Tibial artery (tissue), 4 donors: ENCODE data around the gene DCLK2.

ENCODE experiments used
- DNase-seq, 2 donors: peaks; one replicate each; pipeline ENCODE4 v3.0.0-alpha.2; 2019
- H3K27ac ChIP-seq, 2 donors: fragments of 200-600 bp; sonication (generic) in 1 of 2; 1 replicate in 1 of 2; 2 replicates in 1 of 2; pipeline ENCODE4 v1.5.1; 2018 to 2019; ENCODE audit warnings: mild to moderate bottlenecking in 1 of 2
- H3K27me3 ChIP-seq, 2 donors: fragments of 200-600 bp; sonication (generic) in 1 of 2; one replicate each; pipeline versions ENCODE4 v1.5.1 to v1.6.0; 2016 to 2019
- H3K36me3 ChIP-seq, 3 donors: fragments of 200-600 bp; sonication (generic) in 2 of 3; one replicate each; pipeline ENCODE4 v1.5.1; 2016 to 2019; ENCODE audit warnings: mild to moderate bottlenecking in 2 of 3
- H3K4me1 ChIP-seq, 4 donors: fragments of 200-600 bp; sonication (generic) in 2 of 4; 1 replicate in 3 of 4; 2 replicates in 1 of 4; pipeline ENCODE4 v1.5.1; 2016 to 2019
- H3K4me3 ChIP-seq, 2 donors: fragments of 200-600 bp; sonication (generic) in 1 of 2; 1 replicate in 1 of 2; 2 replicates in 1 of 2; pipeline ENCODE4 v1.5.1; 2018 to 2019; ENCODE audit warnings: mild to moderate bottlenecking in 2 of 2
- H3K9me3 ChIP-seq, 3 donors: fragments of 200-600 bp; sonication (generic) in 1 of 3; one replicate each; pipeline ENCODE4 v1.5.1; 2016 to 2019
- intact Hi-C: fragments of 100-400 bp; cut with DNase I; formaldehyde crosslinking; loops from one replicate; pipeline ENCODE4 v1.15.0; 2023; ENCODE audit warnings: low total_unique reads
- TF ChIP-seq, protein P1 (sequence below), 2 experiments: fragments of 200-600 bp in 1 of 2; fragments of 450-650 bp in 1 of 2; IDR thresholded peaks; one replicate each; pipeline ENCODE4 v1.5.1; 2017 to 2019; ENCODE audit warnings: antibody characterized with exemption in 2 of 2, mild to moderate bottlenecking in 1 of 2, moderate library complexity in 1 of 2

Gene DCLK2

GRCh38 chr4:150139297-150139865 lies 61.1 kb downstream of the DCLK2 start:
- no peaks in the 10 kb centered on the region for H3K27me3 ChIP-seq
- no peaks in the 10 kb centered on the region for H3K9me3 ChIP-seq
- H3K36me3 ChIP-seq = no peaks in the 10 kb centered on the region
- TF ChIP-seq, protein P1, sequence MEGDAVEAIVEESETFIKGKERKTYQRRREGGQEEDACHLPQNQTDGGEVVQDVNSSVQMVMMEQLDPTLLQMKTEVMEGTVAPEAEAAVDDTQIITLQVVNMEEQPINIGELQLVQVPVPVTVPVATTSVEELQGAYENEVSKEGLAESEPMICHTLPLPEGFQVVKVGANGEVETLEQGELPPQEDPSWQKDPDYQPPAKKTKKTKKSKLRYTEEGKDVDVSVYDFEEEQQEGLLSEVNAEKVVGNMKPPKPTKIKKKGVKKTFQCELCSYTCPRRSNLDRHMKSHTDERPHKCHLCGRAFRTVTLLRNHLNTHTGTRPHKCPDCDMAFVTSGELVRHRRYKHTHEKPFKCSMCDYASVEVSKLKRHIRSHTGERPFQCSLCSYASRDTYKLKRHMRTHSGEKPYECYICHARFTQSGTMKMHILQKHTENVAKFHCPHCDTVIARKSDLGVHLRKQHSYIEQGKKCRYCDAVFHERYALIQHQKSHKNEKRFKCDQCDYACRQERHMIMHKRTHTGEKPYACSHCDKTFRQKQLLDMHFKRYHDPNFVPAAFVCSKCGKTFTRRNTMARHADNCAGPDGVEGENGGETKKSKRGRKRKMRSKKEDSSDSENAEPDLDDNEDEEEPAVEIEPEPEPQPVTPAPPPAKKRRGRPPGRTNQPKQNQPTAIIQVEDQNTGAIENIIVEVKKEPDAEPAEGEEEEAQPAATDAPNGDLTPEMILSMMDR (IDR thresholded peaks at IDR 0.05) = no peak
- no peak overlapping the region for H3K4me3 ChIP-seq
- peaks cover 0 to 34% (median 2%) of the 10 kb centered on the region in 4 donors for H3K4me1 ChIP-seq
- H3K27ac ChIP-seq = no peak overlapping the region
- intact Hi-C loops = no loop called here
- no peak for DNase-seq

GRCh38 chr4:150140774-150141400 lies 62.6 kb downstream of the DCLK2 start:
- no peaks in the 10 kb centered on the region for H3K27me3 ChIP-seq
- peak overlapping the region; percentile 4 to 14 for H3K27ac ChIP-seq
- H3K9me3 ChIP-seq = no peaks in the 10 kb centered on the region
- H3K4me1 ChIP-seq = peaks cover 0 to 42% (median 2%) of the 10 kb centered on the region in 4 donors
- H3K36me3 ChIP-seq = no peaks in the 10 kb centered on the region
- intact Hi-C loops = no loop called here
- H3K4me3 ChIP-seq = no peak overlapping the region
- no peak for DNase-seq
- TF ChIP-seq, protein P1 (IDR thresholded peaks at IDR 0.05) = no peak

DNA sequence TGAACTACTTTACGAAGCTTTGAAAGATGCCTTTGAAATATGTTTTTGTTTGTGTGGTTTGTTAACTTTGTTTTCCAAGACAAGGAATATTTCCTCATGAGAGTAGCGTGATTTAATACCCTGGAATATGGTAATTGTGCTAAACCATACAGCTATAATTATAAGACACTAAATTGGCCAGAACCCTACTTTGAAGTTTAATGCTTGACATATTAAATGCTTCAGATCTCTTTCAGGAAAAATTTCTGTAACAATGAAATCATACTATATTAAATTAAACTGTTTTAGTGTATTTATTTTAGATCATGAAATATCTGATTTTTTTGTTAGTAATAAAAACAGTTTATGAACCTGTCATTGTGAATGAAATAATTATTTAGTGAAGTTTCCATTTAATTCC lies 63.5 kb downstream of the DCLK2 start:
- no peaks in the 10 kb centered on the region for H3K36me3 ChIP-seq
- H3K4me1 ChIP-seq = peaks cover 0 to 46% (median 2%) of the 10 kb centered on the region in 4 donors
- no peaks in the 10 kb centered on the region for H3K27me3 ChIP-seq
- intact Hi-C loops = no loop called here
- H3K4me3 ChIP-seq = no peak overlapping the region
- no peak for DNase-seq
- TF ChIP-seq, protein P1 (IDR thresholded peaks at IDR 0.05) = no peak
- H3K27ac ChIP-seq = no peak overlapping the region
- no peaks in the 10 kb centered on the region for H3K9me3 ChIP-seq

DNA sequence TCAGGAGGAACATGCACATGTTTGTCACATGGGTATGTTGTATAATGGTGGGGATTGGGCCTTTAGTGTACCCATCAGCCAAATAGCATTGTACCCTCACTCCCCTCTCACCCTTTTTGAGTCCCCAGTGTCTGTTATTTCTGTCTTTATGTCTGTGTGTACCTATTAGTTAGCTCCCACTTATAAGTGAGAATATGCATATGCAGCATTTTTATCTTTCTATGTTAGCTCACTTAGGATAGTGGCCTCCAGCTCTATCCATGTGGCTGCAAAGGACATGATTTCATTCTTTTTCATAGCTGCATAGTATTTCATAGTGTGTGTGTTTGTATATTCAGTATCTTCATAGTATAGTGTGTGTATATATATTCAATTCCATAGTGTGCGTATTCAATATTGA lies 64.6 kb downstream of the DCLK2 start:
- Histone ChIP-seq H3K36me3 (no peaks in the 10 kb centered on the region), H3K4me1 (peaks cover 0 to 46% (median 2%) of the 10 kb centered on the region in 4 donors), H3K9me3 (no peaks in the 10 kb centered on the region), H3K27ac (no peak overlapping the region), H3K27me3 (no peaks in the 10 kb centered on the region), H3K4me3 (no peak overlapping the region)
- intact Hi-C loops = no loop called here
- TF ChIP-seq, protein P1 (IDR thresholded peaks at IDR 0.05) = no peak
- DNase-seq = no peak

GRCh38 chr4:150145090-150145945 lies 67.1 kb downstream of the DCLK2 start:
- Histone ChIP-seq H3K27ac (no peak overlapping the region), H3K9me3 (no peaks in the 10 kb centered on the region), H3K4me3 (no peak overlapping the region), H3K36me3 (no peaks in the 10 kb centered on the region), H3K4me1 (peaks cover 0 to 40% (median 6%) of the 10 kb centered on the region in 4 donors), H3K27me3 (no peaks in the 10 kb centered on the region)
- intact Hi-C loops = no loop called here
- no peak for DNase-seq
- TF ChIP-seq, protein P1 (IDR thresholded peaks at IDR 0.05) = no peak
